COR-L47 (cell line): ENCODE measurements around the gene CUX1.

Experiments
- DNase-seq: peaks from one replicate; lab custom pipeline; 2025; lab: John Stamatoyannopoulos, UW

CUX1 gene

DNA sequence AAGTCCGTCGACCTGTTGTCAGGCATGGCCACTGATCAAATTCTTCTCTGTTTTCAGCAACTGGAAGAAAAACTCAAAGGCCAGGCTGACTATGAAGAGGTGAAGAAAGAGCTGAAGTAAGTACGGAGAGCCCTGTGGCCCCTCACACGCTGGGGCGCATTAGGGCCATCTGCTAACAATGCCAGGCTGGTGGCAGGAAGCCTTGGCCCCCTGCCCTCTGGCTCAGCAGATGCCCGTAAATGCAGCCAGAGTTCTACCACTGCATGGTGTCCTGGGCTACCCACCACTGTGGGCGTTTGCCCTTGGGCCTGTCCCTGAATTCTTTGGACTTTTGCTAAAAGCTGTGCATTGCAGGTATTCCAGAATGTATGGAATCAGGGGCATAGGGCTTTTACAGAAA is 372.3 kb downstream of the CUX1 start:
- DNase-seq: no peak

DNA sequence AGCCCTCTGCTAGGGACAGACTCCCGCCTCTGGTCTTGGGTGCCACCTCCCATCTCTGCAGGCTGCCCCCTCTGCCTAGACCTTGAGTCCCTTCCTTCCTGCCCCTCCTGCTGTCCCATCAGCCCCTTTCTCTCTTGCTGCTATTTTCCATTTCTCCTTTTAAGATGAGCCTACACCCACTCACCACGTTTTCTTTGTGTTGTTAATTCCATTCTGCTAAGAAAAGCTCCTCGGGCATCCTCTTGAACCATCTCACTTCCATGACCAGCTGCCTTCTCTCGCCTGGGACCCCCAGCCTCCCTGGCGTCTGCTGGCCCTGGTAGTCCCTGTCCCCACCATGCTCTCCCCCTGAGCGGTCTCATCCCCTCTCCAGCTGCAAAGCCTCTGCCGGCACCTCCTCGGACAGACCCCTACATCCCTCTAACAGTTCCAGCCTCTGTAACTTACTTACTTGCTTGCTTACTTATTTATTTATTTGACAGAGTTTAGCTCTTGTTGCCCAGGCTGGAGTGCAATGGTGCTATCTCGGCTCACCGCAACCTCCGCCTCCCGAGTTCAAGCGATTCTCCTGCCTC is 373.4 kb downstream of the CUX1 start:
- DNase-seq: no peak

DNA sequence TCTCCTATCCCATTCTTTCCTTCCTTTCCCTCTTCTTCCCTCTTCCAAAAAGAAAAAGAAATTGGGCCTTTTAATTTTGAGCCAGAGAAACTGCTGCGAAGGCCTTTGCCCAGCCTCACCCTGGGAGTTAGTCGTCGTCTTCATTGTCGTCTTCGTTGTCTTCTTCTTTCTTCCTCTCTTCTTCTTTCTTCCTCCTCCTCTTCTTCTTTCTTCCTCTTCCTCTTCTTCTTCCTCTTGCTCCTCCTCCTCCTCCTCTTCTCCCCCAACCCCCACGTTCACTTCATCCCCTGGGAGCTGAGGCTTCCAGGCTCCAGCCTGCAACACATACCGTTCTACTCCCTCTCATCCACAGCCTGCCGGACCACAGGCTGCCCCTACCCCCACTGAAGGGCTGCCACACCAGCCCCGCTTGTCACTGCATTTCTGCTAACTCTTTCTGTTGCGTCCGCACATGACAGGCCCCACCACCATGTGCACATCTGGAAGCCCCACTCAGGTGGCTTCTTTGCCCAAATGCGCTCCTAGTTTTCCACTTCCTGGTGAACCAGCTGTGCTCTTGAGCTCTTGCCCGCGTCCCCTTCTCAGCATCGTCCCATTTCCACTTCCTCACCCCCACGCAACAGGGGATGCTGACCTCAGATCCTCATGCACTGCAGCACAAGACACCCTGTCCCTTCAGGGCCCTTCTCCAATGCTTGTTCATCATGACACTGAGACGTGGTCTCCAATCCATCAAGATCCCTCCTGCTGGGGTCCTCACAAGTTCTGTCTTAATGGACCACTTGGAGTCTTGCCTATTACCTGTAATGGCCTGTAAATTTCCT is 374.3 kb downstream of the CUX1 start:
- DNase-seq: no peak

DNA sequence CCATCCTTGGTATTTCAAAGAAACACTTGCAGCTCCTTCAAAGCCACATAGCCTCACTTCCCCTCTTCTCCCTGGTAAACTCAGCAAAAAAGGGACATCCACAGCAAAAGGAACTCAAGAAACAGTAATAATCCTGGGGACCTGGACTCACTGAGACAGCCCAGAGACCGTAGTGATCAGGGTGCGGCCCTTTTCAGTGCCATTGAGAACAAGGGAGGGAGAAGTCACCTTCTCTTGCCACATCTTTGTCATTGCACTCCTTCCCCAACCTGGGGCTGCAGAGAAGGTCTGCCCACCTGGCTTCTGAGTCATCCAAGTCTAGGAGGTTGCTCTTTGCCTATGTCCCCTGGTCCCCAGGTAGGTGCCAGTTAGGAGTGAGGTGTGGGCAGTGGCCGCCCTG is 375.4 kb downstream of the CUX1 start:
- DNase-seq: no peak

DNA sequence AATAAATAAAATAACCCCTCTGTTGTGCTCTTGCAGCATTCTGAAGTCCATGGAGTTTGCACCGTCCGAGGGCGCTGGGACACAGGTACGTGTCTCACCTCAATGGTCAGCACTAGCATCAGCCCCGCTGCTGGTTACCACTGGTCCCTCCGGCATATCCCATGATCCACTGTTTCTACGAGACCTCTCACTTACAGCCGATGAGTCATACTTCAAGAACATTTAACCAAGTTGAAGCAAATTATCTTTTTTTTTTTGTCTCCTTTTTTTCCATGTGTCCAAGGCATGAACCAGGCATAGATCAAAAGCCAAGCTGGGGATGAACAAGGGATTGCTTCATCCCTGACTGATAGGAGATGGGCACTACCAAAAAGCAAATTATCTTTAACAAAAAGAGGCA is 376.4 kb downstream of the CUX1 start:
- no peak for DNase-seq

DNA sequence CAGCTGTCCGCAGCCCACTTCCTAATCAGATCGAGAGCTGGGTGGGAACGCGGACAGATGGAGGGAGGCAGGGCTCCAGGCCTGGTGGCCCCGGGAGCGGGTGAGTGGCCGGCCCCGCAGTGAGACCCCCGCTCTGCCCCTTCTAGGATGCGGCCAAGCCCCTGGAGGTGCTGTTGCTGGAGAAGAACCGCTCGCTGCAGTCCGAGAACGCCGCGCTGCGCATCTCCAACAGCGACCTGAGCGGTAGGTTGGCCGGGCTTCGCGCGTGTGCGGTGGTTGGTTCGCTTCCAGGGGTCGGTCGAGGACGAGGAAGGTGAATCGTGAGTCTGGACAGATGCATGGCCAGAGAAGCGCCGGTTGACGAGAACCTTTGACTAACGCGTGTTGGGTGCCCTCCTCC is 377.9 kb downstream of the CUX1 start:
- no peak for DNase-seq

DNA sequence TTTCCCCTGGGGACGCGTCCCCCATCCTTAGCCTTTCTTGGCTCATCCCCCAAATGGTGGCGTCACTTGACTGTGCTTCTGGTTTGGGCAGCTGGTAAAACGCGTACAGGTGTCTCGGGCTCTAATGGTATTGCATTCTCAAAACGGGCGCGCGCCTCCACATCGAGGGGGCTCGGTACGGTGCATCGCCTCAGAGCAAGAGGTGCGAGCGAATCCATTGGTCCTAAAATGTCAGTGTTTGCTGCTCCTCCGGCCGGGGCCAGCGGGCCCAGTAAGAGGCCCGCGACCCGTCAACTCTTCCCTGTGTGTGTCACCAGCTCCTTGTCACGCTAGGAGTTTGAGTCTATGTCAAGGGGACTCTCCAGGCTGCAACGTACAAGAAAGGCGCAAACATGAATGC is 378.6 kb downstream of the CUX1 start:
- DNase-seq: no peak

DNA sequence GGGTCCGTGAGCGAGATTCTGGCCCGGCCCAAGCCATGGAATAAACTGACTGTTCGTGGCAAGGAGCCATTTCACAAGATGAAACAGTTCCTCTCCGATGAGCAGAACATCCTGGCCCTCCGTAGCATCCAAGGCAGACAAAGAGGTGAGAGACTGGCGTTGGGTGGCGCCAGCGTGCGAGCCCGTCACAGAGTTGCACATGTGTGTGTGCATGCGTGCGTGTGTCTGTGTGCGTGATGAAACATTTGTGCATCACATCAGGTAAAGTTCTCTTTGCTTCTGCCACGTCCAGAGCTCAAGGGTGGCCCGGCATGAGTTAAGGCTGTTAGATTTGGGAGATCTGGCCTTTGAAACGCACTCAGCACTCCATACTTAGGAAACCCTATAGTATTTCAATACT is 379.7 kb downstream of the CUX1 start:
- no peak for DNase-seq

DNA sequence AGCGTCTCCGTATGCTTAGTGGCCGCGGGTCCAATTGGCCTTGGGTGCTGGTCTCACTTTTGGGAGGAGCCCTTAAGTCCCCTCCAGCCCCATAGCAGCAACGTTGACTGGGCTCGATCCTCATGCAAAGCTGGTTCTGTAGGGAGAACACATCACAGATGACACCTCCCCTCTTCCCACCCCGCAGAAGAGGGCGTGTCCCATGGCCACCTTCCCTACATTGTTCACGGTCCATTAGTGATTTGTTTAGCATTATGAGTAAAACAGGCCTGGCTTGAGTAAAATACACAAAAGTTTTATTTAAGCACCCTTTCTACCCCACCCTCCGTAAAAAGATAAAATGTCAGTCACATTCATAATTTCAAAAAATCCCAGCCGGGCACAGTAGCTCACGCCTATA is 380.2 kb downstream of the CUX1 start:
- DNase-seq: no peak

DNA sequence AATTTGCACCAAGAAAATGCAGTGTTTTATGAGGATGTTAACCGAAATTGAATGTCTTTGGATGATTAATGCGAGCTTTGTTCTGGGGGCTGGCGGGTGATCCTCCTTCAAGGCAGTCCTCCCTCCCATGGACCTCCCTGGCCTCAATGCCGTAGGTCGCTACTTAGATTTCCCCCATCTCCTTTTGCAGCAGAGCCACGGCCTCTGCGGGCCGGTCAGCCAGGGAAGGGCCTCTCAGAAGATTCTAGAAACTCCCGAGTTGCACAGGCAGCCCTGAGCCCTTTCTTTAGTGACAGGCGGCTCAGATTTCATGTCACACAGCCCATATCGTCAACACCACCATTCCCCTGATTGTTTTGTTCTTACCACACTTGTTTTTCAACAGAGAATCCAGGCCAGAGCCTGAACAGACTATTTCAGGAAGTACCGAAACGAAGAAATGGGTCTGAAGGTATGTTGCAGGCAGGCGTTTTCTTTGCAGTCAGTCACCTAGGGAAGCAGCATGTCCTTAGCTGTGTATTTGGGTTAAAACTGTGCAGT is 381.1 kb downstream of the CUX1 start:
- no peak for DNase-seq

DNA sequence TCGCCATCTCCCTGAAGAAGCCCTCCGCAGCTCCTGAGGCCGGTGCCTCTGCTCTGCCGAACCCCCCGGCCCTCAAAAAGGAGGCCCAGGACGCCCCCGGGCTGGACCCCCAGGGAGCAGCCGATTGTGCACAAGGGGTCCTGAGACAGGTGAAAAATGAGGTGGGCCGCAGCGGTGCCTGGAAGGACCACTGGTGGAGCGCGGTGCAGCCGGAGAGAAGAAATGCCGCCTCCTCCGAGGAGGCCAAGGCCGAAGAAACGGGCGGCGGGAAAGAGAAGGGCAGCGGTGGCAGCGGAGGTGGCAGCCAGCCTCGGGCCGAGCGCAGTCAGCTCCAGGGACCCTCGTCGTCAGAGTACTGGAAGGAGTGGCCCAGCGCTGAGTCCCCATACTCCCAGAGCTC is 384.1 kb downstream of the CUX1 start:
- no peak for DNase-seq

DNA sequence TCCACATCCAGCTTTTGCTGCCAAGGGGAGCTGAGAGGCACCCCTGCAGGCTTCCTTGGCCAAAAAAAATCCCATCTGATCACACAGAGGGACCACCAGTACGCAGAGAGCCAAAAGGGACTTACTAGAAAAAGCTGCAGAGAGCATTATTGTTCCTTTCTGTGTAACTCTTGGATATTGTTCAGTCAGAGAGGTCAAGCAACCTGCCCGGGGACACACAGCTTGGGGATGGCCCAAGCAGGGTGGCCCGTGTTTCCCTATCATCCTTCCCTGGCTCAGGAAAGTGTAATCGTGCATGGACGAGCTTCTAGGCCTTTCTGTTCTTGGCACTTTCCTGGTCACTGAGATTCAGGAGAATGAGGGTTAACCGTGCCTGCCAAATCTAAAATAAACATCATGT is 385.1 kb downstream of the CUX1 start:
- no peak for DNase-seq

DNA sequence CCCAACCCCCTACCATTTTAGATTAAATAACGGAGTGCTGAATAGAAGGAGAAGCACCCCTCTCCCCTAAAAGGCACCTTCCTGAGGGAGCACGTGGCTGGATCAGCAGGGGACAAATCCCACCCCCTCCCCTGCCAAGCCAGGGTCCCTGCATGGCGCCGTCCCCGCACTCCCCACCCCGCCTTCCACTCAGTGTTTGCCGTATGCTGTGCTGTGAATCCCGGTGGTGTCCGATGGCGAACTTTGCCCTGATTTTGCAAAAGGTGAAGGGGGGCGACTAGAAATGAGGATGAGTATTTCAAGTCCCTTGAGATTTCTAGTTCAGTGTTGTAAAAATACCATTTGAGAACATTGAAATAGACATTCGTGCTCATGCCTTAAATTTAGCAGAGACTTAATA is 385.8 kb downstream of the CUX1 start:
- DNase-seq: no peak

DNA sequence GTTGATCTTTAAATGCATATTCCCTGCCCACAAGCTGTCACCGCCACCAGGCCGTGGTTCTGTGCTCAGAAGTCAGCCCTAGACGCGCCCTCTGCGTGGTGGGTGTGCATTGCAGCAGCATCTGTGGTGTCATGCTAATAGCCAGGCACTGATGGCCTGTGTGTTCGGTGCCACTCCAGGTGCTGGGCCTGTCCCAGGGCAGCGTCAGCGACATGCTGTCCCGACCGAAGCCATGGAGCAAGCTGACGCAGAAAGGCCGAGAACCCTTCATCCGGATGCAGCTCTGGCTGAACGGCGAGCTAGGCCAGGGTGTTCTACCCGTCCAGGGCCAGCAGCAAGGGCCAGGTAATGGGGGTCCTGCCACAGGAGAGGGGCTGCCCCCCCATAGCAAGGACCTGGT is 386.8 kb downstream of the CUX1 start:
- DNase-seq: no peak

DNA sequence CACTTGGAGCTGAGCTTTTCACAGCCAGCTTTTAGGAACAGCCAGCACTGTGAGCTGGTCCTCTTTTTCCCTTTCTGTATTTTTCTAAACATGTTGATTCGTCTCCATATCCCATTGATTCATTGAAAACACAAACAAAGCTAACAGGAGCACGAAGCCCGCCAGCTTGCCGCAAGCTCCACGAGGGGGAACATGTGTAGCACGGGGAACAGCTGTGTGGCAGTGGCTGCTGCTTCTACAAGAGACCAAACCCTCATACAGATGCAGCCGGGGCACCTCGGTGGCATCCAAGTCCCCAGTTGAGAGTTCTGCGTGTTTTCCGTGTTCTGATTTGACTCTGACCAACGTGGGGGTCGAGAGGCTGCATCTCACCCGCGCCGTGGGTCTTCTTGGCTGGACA is 388.5 kb downstream of the CUX1 start:
- DNase-seq: no peak

DNA sequence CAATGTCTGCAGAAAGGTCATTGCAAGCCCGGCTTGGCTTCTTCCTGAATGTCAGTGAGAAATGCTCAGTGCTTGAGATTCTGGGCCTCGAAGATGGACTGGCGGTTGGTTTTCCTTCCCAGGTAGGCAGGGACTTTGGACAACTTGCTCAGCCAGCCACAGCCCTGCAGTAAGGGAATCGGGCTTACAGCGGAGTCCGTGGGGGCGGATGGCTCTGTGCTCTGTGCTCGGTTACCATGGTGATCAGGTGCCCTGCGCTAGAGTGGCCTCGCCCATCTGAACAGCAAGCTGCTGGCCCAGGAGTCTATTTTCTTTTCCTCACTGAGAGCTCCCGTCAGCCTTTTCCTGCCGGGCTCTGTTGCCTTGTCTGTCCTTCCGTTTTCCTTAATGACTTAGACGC is 391.4 kb downstream of the CUX1 start:
- DNase-seq: no peak

DNA sequence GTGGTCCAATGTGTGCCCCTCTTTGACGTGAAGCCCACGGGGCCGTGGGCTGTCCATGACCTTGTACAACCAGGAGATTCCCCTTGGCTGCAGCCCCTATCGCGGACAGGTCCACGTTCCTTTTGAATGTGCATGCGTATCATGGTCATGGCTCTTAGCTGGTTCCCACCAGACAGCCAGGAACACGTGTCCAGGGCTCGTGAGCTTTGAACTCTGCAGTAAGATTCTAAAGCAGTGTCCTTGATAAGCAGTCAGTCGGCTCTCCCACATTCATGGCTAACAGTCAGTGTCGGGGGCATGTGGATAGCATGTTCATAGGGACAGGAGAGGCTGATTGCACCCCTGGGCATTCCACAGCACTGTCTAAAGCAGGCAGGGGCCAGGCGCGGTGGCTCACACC is 393.4 kb downstream of the CUX1 start:
- DNase-seq: no peak

DNA sequence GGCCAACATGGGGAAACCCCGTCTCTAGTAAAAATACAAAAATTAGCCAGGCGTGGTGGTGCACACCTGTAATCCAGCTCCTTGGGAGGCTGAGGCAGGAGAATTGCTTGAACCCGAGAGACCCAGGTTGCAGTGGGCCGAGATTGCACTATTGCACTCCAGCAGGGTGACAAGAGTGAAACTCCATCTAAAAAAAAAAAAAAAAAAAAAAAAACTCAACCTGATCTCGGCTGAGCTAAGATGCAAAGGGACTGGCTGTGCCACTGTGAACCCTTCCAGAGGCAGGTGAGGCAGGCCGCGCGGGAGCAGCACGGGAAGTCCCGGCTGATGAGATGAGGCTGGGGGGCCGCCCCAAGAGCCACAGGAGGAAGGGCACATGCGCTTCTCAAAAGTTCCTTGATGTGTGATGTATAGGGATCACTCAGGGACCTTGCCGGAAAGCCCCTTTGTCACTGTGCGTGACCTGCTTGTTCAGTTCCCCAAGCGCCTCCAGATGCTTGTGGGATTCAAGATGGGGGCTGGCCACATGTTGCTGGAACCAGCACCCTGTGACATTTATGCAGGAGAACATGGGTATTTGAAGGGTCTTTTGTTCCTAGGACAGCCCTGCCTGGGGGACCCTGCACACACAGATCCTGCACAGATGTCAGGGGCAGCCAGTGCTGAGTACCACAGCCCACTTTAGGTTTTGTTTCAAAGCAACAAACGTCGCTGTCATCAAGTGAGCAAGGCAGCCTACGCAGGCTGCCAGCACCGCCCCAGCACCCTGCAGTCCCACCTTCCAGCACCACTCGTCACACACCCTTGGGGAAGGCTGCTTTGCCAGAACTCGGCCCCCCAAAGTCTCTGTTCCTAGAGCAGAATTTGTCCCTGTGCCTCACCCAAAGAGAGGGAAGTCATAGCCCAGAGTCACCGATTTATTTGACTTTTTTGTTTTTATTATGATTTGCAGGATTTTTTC is 394.4 kb downstream of the CUX1 start:
- no peak for DNase-seq

DNA sequence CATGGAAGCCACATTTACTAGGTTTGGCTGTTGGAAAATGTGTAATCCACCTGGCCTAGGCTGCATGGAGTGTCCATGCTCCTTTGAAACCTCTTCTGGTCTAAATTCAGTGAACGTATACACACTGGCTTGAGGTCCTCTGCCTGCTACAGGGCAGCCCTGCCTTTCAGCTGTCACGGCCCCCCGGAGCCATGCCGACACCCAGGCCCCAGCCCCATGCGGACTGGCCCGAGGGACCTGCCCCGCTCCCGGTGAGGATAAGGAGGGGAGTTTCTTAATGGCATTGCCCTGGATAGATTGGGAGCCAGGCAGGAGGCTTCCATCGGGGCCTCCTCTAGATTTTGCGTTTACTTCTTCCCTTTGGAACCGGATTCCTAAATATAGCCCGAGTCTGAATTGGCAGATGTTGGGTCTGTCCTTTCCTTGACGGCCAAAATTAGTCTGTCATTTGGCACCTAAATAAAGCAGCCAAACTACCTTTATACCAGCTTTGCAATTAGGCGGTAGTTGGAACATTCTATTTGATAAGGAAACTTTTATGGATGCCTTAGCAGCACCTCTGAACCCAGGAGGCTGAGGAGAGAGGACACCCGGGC is 397.1 kb downstream of the CUX1 start:
- DNase-seq: no peak

DNA sequence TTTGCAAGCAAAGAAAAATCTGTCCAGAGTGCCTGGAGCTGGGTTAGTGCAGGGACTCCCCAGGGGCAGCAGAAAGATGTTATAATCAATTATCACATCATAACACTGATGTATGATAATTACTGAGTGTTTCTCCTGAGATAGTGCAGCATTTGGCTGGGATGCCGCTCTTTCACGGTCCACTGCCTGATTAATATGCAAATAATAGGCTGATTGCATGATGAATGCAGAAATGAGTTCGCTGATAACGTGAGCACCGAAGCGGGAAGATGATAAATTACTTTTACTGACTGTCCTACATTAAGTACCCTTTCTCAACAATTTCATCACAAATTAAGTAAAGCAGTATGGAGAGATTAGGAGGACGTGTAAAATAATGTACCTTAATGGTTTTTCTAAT is 397.8 kb downstream of the CUX1 start:
- no peak for DNase-seq

DNA sequence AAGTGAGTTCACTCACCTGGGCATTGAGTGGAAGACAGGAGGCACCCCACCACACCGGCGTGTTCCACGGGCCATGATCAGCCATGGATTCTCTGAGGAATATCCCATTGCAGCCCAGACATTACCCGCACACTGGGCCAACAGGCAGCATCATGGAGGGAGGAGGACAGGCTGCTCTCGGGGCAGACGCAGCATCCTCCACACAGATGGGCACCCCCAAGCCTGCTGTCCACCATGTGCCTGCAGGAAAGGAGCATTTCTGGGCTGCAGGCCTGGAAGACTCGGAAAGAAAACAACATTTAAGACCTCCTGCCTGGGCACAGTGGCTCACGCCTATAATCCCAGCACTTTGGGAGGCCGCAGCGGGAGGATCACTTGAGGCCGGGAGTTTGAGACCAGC is 398.3 kb downstream of the CUX1 start:
- DNase-seq: no peak
